Measurements from ENCODE around the gene RNPEPL1. TPM values are rescaled to one million over a fixed set of nuclear protein-coding genes. Genes with fewer than 3 reads are reported as not detected.
A peak's percentile ranks its signal among the peaks of the same experiment; 100 is the strongest.

Gene RNPEPL1
- polyA plus RNA-seq, 2 of the 4 experiments (the other 2 are of a cell fraction) = 9.2 to 26.3 TPM

DNA sequence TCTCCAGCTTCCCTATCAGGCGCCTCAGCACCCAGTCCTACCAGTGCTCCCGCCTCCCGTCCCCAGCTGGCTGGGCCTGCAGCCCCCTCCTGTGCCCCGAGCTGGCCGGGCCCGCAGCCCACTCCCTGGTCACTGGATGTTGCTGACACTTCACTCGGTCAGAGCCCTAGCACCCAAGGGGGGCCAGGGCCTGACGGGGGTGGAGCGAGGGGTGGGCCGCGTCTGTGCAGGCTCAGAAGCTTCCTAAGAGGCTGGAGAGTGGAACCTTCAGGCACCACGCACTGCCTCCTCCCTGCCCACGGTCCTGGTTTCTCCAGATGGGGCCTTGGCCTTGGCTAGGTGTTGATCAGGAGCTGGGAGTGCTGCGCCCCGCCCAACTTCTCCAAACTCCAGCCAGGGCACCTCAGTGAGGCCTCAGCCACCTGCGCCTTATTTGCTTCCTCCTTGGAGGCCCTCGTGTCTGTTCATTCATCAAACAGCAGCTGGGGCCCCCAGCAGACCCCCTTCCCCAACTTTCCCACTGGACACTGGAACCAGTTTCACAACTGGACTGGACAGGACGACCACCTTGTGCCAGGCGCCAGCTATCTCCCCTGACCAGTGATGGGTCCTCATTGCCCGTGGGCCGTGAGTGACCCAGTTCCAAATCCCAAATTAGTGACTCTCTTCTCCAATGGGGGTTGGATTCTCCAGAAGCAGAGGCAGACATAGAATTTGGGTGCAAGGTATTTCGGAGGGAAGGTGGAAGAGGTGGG lies 35.0 kb downstream of the RNPEPL1 start:
- TF ChIP-seq HEYL (CRISPR knock-in tag; IDR thresholded peaks at IDR 0.05) = no peak
- TF ChIP-seq EP300 (IDR thresholded peaks at IDR 0.05) = no peak
- TF ChIP-seq PHF8 (IDR thresholded peaks at IDR 0.05; ENCODE audit: borderline replicate concordance, low read depth) = no peak
- TF ChIP-seq RNF2 (IDR thresholded peaks at IDR 0.05; ENCODE audit: borderline replicate concordance, low read depth) = no peak
- no peak for TF ChIP-seq HOXB13 (CRISPR knock-in tag; IDR thresholded peaks at IDR 0.05; ENCODE audit: low read depth)
- no peak for TF ChIP-seq USF2 (IDR thresholded peaks at IDR 0.05)
- no peak for TF ChIP-seq BCL3 (IDR thresholded peaks at IDR 0.05)
- no peak for TF ChIP-seq JUNB (IDR thresholded peaks at IDR 0.05)
- no peak for TF ChIP-seq NPAS2 (CRISPR knock-in tag; IDR thresholded peaks at IDR 0.05; ENCODE audit: borderline replicate concordance)
- TF ChIP-seq HOXB5 (CRISPR knock-in tag; IDR thresholded peaks at IDR 0.05) = no peak
- TF ChIP-seq SMC3 (IDR thresholded peaks at IDR 0.05) = no peak
- TF ChIP-seq NFE2L2 (conservative IDR thresholded peaks at IDR 0.05; ENCODE audit: low read length) = no peak
- no peak for TF ChIP-seq GATA3 (IDR thresholded peaks at IDR 0.05; ENCODE audit: borderline replicate concordance)
- no peak for TF ChIP-seq MYC (IDR thresholded peaks at IDR 0.05; ENCODE audit: borderline replicate concordance, low read length)
- TF ChIP-seq POLR2A (IDR thresholded peaks at IDR 0.05; ENCODE audit: low read length) = no peak
- TF ChIP-seq HMGXB4 (CRISPR knock-in tag; IDR thresholded peaks at IDR 0.05; ENCODE audit: borderline replicate concordance) = no peak
- no peak for TF ChIP-seq CBX2 (IDR thresholded peaks at IDR 0.05; ENCODE audit: borderline replicate concordance, low read depth)
- ATAC-seq (no peak), DNase-seq (ENCODE audit: low read depth in 1 of 2, low spot score in 1 of 2) (no peak), FAIRE-seq (no peak)
- no peak overlapping the region for H3K4me3 ChIP-seq
- H3K4me2 ChIP-seq = no peak overlapping the region
- CTCF ChIA-PET = interaction anchor here (1.0 to 1.9 kb wide), 2 partner anchors 18 to 74 kb away, joined by 3 to 5 read pairs; no protein-coding TSS in a partner anchor
- peaks cover 13% of the 10 kb centered on the region for H3K4me1 ChIP-seq
- H3K27ac ChIP-seq = no peak overlapping the region
- WGBS (ENCODE audit: missing lambda C conversion rate) = 89% methylated on average over 13 of the region's 22 CpGs
- H3K9me3 ChIP-seq = no peaks in the 10 kb centered on the region
- POLR2A ChIA-PET = interaction anchor here (0.8 kb wide), 1 partner anchor 17 kb away, joined by 4 read pairs; the partner anchor contains the start of gene CAPN10

DNA sequence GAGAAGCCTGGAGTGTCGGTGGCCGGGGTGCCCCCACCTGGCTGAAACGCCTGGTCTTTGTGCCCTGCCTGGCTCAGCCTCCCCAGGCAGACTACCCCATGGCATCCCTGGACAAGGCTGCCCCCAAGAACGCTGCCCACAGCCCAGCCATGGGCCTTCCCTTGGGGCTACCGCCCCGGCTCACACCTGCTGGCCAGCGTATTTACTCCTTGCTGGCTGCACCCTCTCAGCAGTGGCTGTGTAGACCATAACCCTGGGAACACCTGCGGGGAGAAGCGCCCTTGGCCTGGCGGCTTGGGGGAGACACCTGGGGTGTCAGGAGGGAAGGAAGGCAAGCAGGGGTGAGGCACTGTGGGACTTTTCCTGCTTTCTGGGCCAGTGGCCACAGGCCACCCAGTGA lies 35.6 kb downstream of the RNPEPL1 start:
- Histone ChIP-seq H3K27ac (no peak overlapping the region), H3K4me2 (no peak overlapping the region), H3K4me3 (no peak overlapping the region), H3K9me3 (no peaks in the 10 kb centered on the region), H3K4me1 (peaks cover 13% of the 10 kb centered on the region)
- TF ChIP-seq ZSCAN20 (CRISPR knock-in tag; IDR thresholded peaks at IDR 0.05) = no peak
- TF ChIP-seq, protein P1, sequence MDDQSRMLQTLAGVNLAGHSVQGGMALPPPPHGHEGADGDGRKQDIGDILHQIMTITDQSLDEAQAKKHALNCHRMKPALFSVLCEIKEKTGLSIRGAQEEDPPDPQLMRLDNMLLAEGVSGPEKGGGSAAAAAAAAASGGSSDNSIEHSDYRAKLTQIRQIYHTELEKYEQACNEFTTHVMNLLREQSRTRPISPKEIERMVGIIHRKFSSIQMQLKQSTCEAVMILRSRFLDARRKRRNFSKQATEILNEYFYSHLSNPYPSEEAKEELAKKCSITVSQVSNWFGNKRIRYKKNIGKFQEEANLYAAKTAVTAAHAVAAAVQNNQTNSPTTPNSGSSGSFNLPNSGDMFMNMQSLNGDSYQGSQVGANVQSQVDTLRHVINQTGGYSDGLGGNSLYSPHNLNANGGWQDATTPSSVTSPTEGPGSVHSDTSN (IDR thresholded peaks at IDR 0.05) = no peak
- no peak for TF ChIP-seq KDM5A (IDR thresholded peaks at IDR 0.05)
- TF ChIP-seq, protein P2, sequence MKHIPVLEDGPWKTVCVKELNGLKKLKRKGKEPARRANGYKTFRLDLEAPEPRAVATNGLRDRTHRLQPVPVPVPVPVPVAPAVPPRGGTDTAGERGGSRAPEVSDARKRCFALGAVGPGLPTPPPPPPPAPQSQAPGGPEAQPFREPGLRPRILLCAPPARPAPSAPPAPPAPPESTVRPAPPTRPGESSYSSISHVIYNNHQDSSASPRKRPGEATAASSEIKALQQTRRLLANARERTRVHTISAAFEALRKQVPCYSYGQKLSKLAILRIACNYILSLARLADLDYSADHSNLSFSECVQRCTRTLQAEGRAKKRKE (CRISPR knock-in tag; IDR thresholded peaks at IDR 0.05; ENCODE audit: low read depth) = no peak
- TF ChIP-seq E2F6 (IDR thresholded peaks at IDR 0.05; ENCODE audit: borderline replicate concordance, low read depth) = no peak
- TF ChIP-seq JUNB (IDR thresholded peaks at IDR 0.05) = no peak
- no peak for TF ChIP-seq RNF2 (IDR thresholded peaks at IDR 0.05; ENCODE audit: borderline replicate concordance, low read depth)
- TF ChIP-seq ZFP36 (IDR thresholded peaks at IDR 0.05; ENCODE audit: borderline replicate concordance, partially characterized antibody) = no peak
- no peak for TF ChIP-seq FOXS1 (CRISPR knock-in tag; IDR thresholded peaks at IDR 0.05)
- TF ChIP-seq, protein P3, sequence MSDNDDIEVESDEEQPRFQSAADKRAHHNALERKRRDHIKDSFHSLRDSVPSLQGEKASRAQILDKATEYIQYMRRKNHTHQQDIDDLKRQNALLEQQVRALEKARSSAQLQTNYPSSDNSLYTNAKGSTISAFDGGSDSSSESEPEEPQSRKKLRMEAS (IDR thresholded peaks at IDR 0.05) = no peak
- TF ChIP-seq MAFK (IDR thresholded peaks at IDR 0.05; ENCODE audit: partially characterized antibody) = no peak
- TF ChIP-seq USF2 (IDR thresholded peaks at IDR 0.05) = no peak
- CTCF ChIA-PET = interaction anchor here (0.7 to 1.9 kb wide), 6 partner anchors 10 to 38 kb away, joined by 3 to 5 read pairs (median 3); no protein-coding TSS in a partner anchor
- DNase-seq (ENCODE audit: low read depth in 1 of 2, low spot score in 1 of 2) (no peak), FAIRE-seq (no peak), ATAC-seq (peak in 1 of 2 experiments; percentile 11; a peak in 3 of 6 replicates)
- POLR2A ChIA-PET = no interaction called here
- WGBS (ENCODE audit: missing lambda C conversion rate) = 88% methylated on average over 10 of the region's 10 CpGs

All from A549 (cell line).